Epidermal melanocyte (primary cell): ENCODE results near the gene SYNGAP1.
"Not testable (repeated sequence)": the region's sequence is repeated elsewhere in the genome, so short reads cannot be mapped to it uniquely, and the experiment has no call there.

ENCODE experiments used
- DNase-seq: peaks from one replicate; pipeline ENCODE4 v3.0.0; 2011; ENCODE audit warnings: low spot score; ENCODE audit not compliant: insufficient read length

Gene SYNGAP1

DNA sequence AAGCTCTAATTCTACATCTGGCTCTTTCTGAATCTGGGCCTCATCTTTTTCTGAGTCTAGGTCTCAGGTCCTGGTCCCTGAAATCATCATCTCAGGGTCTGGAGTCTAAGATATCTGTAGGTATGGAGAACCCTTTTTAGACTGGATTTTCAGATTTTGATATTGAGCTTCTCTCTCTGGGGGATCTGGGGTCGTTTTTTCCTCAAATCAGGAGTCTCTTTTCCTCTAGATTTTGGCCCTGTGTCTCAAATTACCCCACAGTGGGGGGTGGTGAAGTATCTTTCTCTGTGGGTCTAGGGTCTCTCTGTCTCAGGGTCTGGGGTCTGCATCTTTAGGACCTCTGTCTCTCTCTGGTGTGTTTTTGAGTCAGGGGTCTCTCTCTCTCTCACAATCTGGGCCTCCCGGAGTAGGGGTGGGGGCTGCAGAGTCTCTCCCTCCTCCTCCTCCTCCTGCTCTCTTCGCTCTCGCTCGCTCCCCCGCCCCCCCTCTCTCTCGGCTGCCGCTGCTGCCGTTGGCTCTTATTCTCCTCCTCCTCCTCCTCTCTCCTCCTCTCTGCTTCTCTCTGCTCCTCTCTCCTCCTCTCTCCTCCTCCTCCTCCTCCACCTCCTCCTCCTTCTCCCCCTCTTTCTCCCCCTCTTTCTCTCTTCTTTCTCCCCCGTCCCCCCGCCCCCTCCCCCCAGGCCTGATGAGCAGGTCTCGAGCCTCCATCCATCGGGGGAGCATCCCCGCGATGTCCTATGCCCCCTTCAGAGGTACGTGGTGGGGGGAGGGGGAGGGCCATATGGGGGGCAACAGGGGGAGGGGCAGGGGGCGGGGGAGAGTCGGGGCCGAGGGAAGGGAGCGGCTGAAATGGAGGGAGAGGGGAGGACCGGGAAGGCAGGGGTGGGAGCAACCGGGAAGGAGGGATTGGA is at the start of gene SYNGAP1:
Gene SYNGAP1, plus strand, starts transcription at position 486 of the 911 bp plus-strand sequence. Its CDS starts 200 bp downstream, at position 686.
- DNase-seq: no peak

DNA sequence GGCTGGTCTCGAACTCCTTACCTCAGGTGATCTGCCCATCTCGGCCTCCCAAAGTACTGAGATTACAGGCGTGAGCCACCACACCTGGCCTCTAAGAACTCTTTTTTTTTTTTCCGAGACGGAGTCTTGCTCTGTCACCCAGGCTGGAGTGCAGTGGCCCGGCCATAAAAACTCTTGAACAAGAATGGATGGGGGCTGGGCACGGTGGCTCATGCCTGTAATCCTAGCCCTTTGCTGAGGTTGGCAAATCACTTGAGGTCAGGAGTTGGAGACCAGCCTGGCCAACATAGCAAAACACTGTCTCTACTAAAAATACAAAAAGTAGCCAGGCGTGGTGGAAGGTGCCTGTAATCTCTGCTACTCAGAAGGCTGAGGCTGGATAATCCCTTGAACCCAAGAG is 48.0 kb upstream of the SYNGAP1 start:
- DNase-seq: not testable (repeated sequence)

DNA sequence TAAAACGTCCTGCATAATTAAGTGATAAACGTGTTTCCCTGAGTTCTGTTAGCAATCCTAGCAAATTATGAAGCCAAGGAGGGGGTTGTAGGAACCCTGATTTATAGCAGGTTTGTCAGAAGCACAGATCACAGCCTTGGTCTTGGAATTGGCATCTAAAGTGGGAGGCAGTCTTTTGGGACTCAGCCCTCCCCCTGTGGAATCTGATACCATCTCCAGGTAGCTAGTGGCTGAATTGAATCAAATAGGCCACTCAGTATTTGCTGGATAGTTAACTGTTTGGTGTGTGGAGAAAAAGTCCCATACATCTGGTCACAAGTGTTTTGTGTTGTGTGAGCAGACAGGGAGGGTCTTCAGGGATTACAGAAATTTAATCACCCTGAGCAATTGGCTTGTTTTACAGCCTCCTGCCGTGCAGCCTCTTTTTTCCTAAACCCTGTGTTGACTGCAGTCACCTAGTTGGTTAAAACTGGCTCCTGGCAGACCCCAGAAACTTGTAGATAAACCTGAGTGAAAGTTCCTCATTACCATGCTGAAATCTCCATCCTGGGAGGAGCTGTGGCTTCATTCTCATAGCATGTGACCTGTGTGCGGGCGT is 47.2 kb upstream of the SYNGAP1 start:
- DNase-seq: no peak

DNA sequence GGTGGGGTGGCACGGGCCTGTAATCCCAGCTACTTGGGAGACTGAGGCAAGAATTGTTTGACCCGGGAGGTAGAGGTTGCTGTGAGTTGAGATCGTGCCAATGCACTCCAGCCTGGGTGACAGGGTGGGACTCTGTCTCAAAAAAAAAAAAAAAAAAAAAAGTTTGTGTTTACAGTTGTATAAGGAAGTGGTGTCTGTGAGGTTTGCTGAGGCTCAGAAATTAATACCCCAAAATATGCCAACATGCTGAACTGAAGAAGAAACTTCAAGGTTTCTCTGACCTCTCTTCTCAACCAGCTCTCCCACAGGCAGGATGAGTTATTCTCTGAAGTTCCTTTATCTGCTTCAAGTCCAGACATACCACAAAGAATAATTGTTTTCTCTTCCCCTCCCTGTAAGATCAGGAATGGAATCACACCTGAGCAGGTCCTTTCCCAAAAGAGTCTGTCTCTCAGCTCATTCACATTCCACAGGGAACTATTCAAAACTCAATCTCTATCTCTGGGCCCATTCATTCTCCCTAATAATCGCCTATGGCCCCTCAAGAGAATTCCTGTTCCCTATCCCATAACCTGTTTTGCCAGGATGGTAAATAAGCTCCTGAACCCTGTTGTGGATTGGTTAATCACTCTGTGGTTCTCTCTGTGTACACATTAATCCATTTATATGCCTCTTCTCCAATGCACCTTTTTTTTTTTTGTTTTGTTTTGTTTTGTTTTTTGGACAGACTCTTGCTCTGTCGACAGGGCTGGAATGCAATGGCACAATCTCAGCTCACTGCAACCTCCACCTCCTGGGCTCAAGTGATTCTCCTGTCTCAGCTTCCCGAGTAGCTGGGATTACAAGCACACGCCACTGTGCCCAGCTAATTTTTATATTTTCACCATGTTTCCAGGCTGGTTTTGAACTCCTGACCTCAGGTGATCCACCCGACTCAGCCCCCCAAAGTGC is 45.6 kb upstream of the SYNGAP1 start:
- no peak for DNase-seq

DNA sequence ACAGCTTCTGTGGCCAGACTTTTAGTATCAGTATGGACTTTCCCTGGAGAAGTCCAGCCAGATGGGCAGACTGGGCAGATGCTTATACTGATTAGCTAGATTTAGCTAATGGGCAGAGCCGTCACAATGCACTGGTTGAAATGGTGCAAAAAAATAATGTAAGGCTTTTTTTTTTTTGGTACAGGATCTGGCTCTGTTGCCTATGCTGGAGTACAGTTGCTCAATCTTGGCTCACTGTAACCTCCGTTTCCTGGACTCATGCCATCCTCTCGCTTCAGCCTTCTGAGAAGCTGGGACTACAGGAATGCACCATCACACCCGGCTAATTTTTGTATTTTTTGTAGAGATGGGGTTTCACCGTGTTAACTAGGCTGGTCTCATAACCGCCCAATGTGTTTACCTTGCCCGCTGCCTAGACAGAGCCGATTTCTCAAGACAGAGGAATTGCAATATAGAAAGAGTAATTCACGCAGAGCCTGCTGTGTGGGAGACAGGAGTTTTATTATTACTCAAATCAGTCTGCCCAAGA is 44.7 kb upstream of the SYNGAP1 start:
- no peak for DNase-seq

DNA sequence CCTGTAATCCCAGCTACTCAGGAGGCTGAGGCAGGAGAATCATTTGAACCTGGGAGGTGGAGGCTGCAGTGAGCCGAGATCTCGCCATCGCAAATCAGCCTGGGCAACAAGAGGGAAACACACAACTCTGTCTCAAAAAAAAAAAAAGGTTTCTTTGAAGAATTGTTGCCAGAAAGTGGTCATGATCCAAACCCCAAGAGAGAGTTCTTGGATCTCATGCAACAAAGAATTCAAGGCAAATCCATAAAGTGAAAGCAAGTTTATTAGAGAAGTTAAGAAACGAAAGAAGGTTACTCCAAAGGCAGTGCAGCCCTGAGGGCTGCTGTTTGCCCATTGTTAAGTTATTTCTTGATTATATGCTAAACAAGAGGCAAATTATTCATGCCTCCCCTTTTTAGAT is 42.7 kb upstream of the SYNGAP1 start:
- no peak for DNase-seq

DNA sequence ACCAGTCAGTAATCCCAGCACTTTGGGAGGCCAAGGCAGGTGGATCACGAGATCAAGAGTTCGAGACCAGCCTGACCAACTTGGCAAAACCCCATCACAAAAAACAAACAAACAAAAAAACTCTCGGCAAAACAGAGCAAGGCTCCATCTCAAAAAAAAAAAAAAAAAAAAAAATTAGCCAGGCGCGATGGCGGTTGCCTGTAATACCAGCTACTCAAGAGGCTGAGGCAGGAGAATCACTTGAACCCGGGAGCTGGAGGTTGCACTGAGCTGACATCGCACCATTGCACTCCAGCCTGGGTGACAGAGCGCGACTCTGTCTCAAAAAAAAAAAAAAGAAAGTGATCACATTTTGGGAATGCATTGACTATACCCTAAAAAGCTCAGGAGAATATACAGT is 40.7 kb upstream of the SYNGAP1 start:
- not testable (repeated sequence) for DNase-seq

DNA sequence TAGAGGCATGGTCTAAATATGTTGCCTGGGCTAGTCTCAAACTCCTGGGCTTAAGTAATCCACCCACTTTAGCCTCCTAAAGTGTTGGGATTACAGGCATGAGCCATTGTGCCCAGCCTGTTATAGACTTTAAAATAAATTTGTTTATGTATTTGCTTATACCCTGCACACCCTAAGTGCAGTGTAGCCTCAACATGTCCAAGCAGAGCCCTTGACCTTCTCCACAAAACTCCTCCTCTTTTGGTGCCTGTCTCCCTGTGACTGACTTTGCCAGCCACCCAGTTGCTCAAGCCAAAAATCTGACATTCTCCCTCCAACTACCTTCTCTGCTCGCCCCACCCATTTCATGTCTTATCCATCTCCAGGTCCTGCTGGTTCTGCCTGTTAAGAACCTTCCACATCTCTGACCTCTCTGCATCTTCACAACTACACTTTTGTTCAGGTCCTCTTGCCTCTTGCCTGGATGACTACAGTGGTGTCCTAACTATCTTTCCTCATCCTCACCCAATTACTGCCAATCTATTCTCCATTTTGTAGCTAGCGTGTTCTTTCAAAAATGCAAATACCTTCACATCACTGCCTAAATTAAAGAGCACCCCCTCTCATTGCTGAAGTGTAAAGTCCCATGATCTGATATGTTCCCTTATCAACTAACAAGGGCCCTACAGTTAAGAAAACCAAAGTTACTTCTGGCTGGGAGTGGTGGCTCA is 39.4 kb upstream of the SYNGAP1 start:
- DNase-seq: no peak

DNA sequence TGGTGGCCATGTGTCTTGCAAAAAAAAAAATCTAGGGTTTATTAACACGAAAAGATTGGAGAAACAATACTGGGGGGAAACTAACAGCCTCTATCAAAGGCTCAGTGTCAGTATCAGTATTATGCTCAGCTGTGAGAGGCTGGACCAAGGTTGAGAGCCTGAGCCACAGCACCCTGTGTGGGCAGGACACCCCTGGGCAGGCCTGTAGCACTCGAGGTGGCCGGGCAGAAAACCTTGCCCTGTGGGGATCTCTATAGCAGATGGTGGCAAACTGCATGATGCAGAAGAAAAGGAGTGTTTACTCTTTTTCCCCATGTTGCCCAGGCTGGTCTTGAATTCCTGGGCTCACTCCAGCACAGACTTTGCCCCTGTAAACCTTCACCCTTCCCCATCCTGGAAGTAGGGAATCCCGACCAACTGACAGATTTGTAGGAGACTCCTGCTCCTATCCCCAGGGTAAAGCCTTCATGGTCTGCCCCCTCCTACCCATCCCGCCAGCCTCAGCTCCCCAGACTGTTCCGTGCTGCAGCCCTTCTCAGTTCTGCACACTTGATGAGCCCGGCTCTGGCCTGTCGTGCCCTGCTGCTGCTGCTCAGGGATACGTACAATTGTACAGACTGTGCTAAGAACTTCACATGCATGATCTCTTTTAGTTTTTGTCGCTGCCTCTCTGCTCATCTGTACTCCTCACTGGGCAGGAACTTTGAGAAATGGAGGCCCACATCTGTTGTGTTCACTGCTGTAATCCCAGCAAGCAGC is 36.3 kb upstream of the SYNGAP1 start:
- no peak for DNase-seq

DNA sequence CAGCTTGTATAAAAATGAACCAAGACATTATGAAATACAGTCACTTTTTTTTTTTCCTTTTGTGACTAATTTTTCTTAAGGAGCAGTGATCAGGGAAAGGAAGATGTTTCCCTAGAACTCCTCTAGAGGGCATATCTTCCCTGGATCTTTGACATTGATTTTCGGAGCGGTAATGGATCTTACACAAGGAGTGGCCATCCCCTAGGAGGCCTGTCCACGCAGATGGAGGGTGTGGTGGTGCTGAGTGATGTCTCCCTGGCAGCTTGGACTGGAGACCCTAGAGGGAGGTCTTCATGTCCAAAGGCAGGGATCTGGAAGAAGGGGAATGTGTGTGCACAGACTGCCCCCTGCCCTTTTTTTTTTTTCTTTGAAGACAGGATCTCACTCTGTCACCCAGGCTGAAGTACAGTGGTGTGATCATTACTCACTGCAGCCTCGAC is 35.3 kb upstream of the SYNGAP1 start:
- peak; percentile 46 for DNase-seq

DNA sequence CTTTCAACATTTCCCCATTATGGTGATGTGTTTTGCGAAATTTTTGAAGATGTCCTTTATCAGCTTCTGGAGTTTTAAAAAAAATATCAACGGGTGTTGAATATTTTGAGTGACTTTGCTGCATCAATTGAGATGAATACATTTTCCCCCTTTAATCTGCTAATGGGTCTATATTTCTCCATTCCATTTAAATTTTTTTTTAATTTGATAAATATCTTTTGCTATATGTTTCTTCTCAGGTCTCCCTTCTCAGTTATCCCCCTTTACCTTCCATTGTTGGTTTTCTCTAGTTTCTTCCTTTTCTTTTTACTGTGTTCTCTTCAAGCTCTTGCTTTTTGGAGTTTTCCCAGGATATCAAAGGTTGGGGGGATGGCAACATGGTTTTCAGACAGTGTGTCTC is 29.7 kb upstream of the SYNGAP1 start:
- no peak for DNase-seq

DNA sequence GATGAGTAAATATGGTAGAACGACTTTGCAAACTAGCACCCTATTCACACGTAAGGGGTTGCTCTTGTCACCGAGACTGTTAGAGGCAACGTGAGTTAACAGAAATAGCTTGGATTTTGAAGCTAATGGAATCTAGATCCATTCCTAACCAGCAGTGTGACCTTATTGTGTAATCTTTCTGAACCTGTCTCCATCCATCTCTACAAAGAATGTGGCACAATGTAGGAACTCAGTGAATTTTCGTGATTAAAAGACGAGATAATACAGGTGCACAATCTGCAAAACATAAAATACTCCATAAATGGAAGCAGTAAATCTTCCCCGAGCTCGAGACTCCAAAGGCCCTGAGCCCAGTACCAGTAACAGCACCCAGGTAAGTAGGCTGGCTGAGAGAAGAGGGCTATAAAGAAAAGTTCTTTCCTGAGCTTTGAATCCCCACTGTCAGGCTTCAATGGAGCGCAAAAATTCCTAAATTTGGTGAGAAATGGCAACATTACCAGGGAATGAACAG is 29.0 kb upstream of the SYNGAP1 start:
- no peak for DNase-seq

DNA sequence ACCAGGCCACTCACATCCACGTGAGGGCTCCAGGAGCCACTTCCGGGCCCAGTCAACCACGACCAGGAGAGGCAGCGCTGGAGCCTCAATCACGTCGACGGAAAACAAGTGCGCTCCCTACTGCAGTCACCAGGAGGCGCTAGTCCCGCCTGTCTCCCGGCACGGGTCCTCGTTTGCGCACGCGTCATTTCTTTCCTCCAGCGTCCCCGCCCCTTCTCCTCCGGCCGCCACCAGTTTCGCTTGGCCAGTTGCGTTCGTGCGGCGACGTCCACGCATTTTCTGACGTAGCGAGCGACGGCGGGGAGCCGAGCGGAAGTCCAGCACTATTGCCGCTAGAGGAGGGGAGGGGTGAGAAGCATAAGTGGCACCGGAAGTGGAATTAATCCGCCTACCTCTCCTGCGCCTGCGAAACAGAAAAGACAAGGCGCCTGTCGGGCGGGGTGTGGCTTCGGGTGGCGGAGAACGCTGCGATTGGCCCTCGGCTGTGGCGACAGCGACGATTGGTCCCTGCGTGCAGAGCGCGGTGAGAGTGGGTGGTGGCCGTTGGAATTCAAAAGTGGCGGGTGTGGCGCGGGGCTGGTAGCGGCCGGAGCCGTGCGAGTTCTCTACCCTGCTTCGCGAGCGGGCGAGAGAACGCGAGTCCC is 28.5 kb upstream of the SYNGAP1 start, which contains the start of gene KIFC1:
Gene KIFC1, plus strand, starts transcription at position 546 of the 644 bp plus-strand sequence. CDS start 163 bp downstream, outside the sequence.
- DNase-seq: peak; percentile 93

DNA sequence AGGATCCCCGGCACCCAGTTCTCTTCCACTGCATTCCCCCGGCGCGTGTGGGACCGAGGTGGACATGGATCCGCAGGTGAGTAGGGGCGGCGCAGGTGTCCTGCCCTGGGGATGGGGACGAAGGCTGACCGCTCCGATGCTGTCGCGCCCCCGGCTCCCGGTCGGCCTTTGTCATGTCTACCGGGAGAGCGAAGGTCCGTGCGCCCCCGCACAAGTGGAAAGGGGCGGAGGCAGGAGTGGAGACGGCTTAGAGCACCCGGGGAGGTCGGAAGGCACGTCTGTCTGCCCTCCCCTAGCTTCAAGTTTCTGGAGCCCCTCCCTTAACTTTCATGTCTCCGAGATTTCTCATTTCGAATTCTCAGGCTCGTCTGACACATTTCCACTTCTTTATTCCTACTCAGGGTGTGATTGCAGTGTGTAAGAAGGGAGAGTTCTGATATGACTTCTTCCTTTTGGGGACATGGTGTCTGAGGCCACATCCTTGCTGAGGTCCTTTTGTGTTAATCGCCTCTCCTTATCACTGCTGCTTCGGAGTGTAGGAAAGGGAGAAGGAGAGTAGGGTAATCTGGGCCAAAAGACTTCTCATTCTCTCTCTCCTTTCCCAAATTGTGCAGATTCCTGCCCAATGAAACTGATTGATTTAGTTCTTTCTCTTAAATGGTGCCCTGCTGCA is 27.8 kb upstream of the SYNGAP1 start:
- no peak for DNase-seq

DNA sequence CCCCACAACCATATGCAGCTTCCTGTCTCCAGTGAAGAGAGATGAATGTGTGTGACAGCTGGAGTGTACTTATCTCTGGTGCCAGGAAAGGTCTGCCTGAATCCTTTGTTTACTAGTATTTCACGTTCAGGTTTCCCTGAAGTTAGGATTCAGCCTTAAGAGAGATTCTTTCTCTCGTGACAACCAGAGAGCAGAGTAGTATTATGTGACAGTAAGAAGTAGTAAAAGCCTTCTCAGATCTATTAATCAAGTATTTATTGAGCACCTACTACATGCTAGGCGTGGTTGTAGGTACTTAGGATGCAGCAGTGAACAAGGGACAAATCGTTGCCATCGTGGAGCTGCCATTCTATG is 27.3 kb upstream of the SYNGAP1 start:
- no peak for DNase-seq

DNA sequence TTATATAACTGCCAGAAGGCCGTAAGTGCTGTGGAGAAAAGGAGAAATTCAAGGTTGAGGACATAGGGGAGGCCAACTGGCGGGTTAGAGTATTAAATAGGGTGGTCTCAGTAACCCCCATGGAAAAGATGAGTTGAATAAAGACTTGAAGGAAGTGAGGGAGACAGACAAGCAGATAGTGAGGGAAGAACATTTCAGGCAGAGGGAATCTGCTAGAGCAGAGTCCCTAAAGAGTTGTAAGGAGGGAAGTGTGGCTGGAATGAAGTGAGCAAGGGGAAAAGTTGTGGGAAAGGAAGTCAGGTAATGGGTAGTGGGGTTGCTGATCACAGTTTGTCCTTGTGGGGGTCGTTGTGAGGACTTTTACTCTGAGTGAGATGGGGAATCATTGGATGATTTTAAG is 26.9 kb upstream of the SYNGAP1 start:
- DNase-seq: no peak

DNA sequence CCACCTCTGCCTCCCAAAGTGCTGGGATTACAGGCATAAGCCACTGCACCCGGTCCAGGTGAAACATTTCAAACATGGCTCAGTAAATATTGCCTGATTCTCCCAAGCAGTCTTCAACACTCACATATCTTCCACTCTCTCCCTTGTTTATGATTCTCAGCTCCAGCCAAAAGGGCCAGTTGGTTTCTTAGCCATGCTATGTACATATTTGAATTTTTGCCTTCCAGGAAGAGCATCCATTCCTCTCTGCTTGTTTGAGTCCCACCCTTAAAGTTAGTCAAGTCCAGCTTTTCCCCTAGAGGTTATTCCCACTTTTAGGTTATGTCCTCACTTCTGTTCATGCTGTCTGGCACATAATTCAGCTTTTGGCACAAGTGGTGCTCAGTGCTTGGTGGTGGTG is 22.3 kb upstream of the SYNGAP1 start:
- no peak for DNase-seq

DNA sequence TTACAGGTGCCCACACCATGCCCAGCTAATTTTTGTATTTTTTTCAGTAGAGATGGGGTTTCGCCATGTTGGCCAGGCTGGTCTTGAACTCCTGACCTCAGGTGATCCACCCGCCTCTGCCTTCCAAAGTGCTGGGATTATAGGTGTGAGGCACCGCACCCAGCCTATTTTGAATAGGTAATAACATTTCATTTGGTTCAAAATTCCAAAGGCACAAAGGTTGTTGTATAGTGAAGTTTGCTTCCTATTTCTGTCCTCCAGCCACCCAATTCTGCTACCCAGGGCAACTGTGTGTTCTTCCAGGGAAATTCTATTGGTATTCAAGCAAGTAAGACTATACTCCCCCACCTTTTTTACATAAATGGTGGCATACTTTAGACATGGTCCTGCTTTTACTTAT is 21.3 kb upstream of the SYNGAP1 start:
- not testable (repeated sequence) for DNase-seq

DNA sequence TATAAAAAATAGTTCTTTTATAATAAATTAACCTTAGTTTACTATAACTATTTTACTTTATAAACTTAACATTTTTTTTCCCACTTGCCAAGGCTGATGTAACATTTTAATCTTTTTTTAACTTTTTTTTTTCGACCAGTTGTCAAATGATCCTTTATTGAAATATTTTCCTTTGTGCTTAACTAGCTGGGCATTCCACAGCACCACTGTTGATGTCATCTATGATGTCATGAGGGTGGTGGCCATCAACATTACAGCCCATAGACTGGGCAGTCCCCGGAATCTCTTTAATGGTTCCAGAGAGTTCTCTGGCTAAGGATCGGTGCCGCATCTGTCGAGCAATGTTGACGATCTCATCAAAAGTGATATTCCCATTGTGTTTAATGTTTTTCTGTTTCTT is 20.0 kb upstream of the SYNGAP1 start:
- not testable (repeated sequence) for DNase-seq
